Type B pancreatic cell (in vitro differentiated cells): ENCODE data around the gene SAPCD2. TPM values are rescaled to one million over a fixed set of nuclear protein-coding genes. Genes with fewer than 3 reads are reported as not detected.

ENCODE experiments used
- DNase-seq: peaks from one replicate; pipeline ENCODE4 v3.0.0; 2021; ENCODE audit warnings: mixed read lengths; ENCODE audit not compliant: unreplicated experiment; ENCODE audit errors: extremely low spot score
- H3K27ac Mint-ChIP-seq: 2 replicates; pipeline ENCODE4 v1.8.0; 2021; ENCODE audit warnings: mild to moderate bottlenecking, mixed read lengths
- H3K27me3 Mint-ChIP-seq: 2 replicates; pipeline ENCODE4 v1.8.0; 2021; ENCODE audit warnings: mixed read lengths
- H3K36me3 Mint-ChIP-seq: 2 replicates; pipeline ENCODE4 v1.8.0; 2021; ENCODE audit warnings: mixed read lengths
- H3K4me1 Mint-ChIP-seq: one replicate; pipeline ENCODE4 v1.8.0; 2021; ENCODE audit warnings: mixed read lengths; ENCODE audit not compliant: unreplicated experiment
- H3K4me3 Mint-ChIP-seq: 2 replicates; pipeline ENCODE4 v1.8.0; 2021; ENCODE audit warnings: mild to moderate bottlenecking, mixed read lengths
- H3K9me3 Mint-ChIP-seq: 2 replicates; pipeline ENCODE4 v1.8.0; 2021; ENCODE audit warnings: mixed read lengths
- CTCF ChIP-seq: fragments of 200-600 bp; sonication (generic); conservative IDR thresholded peaks from 2 replicates; pipeline ENCODE4 v1.5.0; 2021; ENCODE audit warnings: antibody characterized with exemption, mild to moderate bottlenecking
- total RNA-seq: library from RNA; stranded (reverse); gene quantifications from 2 replicates; pipeline ENCODE4 v1.2.1, GENCODE V29; 2021; ENCODE audit warnings: low replicate concordance

SAPCD2 gene
- total RNA-seq, 1 donor from 2014 or later: 19.1 TPM

GRCh38 chr9:137030538-137031527 lies 39.5 kb downstream of the SAPCD2 start:
- no peaks in the 10 kb centered on the region for H3K9me3 Mint-ChIP-seq
- no peaks in the 10 kb centered on the region for H3K4me1 Mint-ChIP-seq
- H3K27ac Mint-ChIP-seq: no peak overlapping the region
- no peaks in the 10 kb centered on the region for H3K27me3 Mint-ChIP-seq
- H3K4me3 Mint-ChIP-seq: no peak overlapping the region
- DNase-seq: no peak
- no peaks in the 10 kb centered on the region for H3K36me3 Mint-ChIP-seq
- TF ChIP-seq CTCF: no peak

GRCh38 chr9:137030006-137030405 lies 40.4 kb downstream of the SAPCD2 start:
- no peak for DNase-seq
- no peaks in the 10 kb centered on the region for H3K9me3 Mint-ChIP-seq
- no peak for TF ChIP-seq CTCF
- H3K27me3 Mint-ChIP-seq: no peaks in the 10 kb centered on the region
- H3K4me3 Mint-ChIP-seq: no peak overlapping the region
- no peaks in the 10 kb centered on the region for H3K36me3 Mint-ChIP-seq
- H3K4me1 Mint-ChIP-seq: no peaks in the 10 kb centered on the region
- H3K27ac Mint-ChIP-seq: no peak overlapping the region

GRCh38 chr9:137029058-137029936 lies 41.1 kb downstream of the SAPCD2 start:
- H3K36me3 Mint-ChIP-seq: no peaks in the 10 kb centered on the region
- no peaks in the 10 kb centered on the region for H3K4me1 Mint-ChIP-seq
- H3K9me3 Mint-ChIP-seq: no peaks in the 10 kb centered on the region
- DNase-seq: peak; percentile 87
- H3K4me3 Mint-ChIP-seq: peak overlapping the region; percentile 80
- H3K27ac Mint-ChIP-seq: peak overlapping the region; percentile 70
- TF ChIP-seq CTCF: peak; percentile 91
- no peaks in the 10 kb centered on the region for H3K27me3 Mint-ChIP-seq

GRCh38 chr9:137028263-137029057 lies 41.9 kb downstream of the SAPCD2 start:
- DNase-seq: no peak
- H3K27me3 Mint-ChIP-seq: no peaks in the 10 kb centered on the region
- no peak overlapping the region for H3K27ac Mint-ChIP-seq
- no peaks in the 10 kb centered on the region for H3K4me1 Mint-ChIP-seq
- H3K9me3 Mint-ChIP-seq: no peaks in the 10 kb centered on the region
- H3K36me3 Mint-ChIP-seq: no peaks in the 10 kb centered on the region
- H3K4me3 Mint-ChIP-seq: peak overlapping the region; percentile 80
- TF ChIP-seq CTCF: no peak
